ENCODE data around the gene PRC1. TPM values are rescaled to one million over a fixed set of nuclear protein-coding genes. Genes with fewer than 3 reads are reported as not detected.

The PRC1 gene
- total RNA-seq, 1 donor from 2014 or later = 11.8 TPM

DNA sequence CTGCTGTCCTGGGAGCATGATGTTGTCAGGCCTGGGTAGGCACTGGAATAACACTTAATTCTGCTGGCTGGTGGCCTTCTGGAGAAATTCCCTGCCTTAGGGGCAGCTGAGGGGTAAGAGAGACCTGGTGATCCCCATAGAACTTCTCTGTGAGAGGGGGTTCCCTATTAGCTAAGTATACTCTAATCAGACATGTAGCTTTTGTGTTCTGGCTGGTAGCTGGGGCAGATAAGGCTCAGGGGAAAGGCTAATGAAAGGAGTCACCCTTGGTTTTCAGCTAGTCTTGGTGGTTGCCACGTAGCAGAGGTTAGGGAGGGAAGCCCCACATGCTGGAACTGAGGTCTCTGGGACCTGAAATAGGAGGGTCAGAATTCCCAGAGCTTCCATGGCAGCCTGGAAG is 61.0 kb downstream of the PRC1 start:
- Histone ChIP-seq H3K27me3 (ENCODE audit: insufficient read depth, low read length) (no peaks in the 10 kb centered on the region), H2AFZ (ENCODE audit: low read depth, low read length) (no peak overlapping the region), H3K36me3 (ENCODE audit: insufficient read depth, low read length) (peaks cover 7% of the 10 kb centered on the region), H4K20me1 (ENCODE audit: insufficient read depth, low read length) (peaks cover 11% of the 10 kb centered on the region), H3K4me1 (ENCODE audit: insufficient read depth, low read length) (peaks cover 35% of the 10 kb centered on the region), H3K9me3 (ENCODE audit: insufficient read depth, low read depth, low read length) (no peaks in the 10 kb centered on the region), H3K4me2 (ENCODE audit: low read length) (no peak overlapping the region), H3K9ac (ENCODE audit: low read length) (no peak overlapping the region), H3K27ac (ENCODE audit: low read depth, low read length) (no peak overlapping the region), H3K4me3 (ENCODE audit: insufficient read depth, low read depth, low read length) (no peak overlapping the region), H3K79me2 (ENCODE audit: insufficient read depth, low read length) (peaks cover 22% of the 10 kb centered on the region)
- FAIRE-seq (no peak), DNase-seq (ENCODE audit: low read depth) (no peak)
- TF ChIP-seq, protein P1, sequence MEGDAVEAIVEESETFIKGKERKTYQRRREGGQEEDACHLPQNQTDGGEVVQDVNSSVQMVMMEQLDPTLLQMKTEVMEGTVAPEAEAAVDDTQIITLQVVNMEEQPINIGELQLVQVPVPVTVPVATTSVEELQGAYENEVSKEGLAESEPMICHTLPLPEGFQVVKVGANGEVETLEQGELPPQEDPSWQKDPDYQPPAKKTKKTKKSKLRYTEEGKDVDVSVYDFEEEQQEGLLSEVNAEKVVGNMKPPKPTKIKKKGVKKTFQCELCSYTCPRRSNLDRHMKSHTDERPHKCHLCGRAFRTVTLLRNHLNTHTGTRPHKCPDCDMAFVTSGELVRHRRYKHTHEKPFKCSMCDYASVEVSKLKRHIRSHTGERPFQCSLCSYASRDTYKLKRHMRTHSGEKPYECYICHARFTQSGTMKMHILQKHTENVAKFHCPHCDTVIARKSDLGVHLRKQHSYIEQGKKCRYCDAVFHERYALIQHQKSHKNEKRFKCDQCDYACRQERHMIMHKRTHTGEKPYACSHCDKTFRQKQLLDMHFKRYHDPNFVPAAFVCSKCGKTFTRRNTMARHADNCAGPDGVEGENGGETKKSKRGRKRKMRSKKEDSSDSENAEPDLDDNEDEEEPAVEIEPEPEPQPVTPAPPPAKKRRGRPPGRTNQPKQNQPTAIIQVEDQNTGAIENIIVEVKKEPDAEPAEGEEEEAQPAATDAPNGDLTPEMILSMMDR (IDR thresholded peaks at IDR 0.05; ENCODE audit: insufficient read depth, low read depth, low read length) = no peak
- no peak for TF ChIP-seq EZH2 (IDR thresholded peaks at IDR 0.05; ENCODE audit: insufficient read depth, low read length)
- peak overlapping the region; percentile 66 for H3K4me3 Mint-ChIP-seq (ENCODE audit: unreplicated experiment)
- peaks cover 2% of the 10 kb centered on the region for H3K27me3 Mint-ChIP-seq (ENCODE audit: low read depth, unreplicated experiment)
- no peaks in the 10 kb centered on the region for H3K9me3 Mint-ChIP-seq (ENCODE audit: unreplicated experiment)
- no peaks in the 10 kb centered on the region for H3K36me3 Mint-ChIP-seq (ENCODE audit: low read depth, unreplicated experiment)
- peaks cover 12% of the 10 kb centered on the region for H3K4me1 Mint-ChIP-seq (ENCODE audit: low read depth, unreplicated experiment)
- H3K27ac Mint-ChIP-seq (ENCODE audit: unreplicated experiment) = peak overlapping the region; percentile 87

DNA sequence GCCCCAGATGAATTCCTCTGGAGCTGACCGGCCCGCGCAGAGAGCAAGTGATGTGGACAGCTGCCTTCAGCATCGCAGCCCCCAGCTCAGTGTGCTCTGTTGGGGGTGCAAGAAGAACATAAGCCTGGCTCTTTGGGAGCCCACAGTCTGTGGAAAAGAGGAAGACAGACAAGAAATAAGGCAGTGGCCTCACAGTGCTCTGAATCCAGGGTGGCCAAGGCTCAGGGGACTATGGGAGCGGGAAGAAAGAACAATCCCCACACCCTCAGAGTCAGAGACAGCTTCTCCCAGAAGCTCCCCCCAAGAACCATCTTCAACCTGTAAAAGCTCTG is 61.7 kb downstream of the PRC1 start:
- H3K27me3 ChIP-seq (ENCODE audit: insufficient read depth, low read length) = no peaks in the 10 kb centered on the region
- H3K4me3 Mint-ChIP-seq (ENCODE audit: unreplicated experiment) = peak overlapping the region; percentile 89
- H2AFZ ChIP-seq (ENCODE audit: low read depth, low read length) = peak overlapping the region; percentile 83
- no peaks in the 10 kb centered on the region for H3K9me3 Mint-ChIP-seq (ENCODE audit: unreplicated experiment)
- H4K20me1 ChIP-seq (ENCODE audit: insufficient read depth, low read length) = peaks cover 11% of the 10 kb centered on the region
- TF ChIP-seq, protein P1 (IDR thresholded peaks at IDR 0.05; ENCODE audit: insufficient read depth, low read depth, low read length) = no peak
- TF ChIP-seq EZH2 (IDR thresholded peaks at IDR 0.05; ENCODE audit: insufficient read depth, low read length) = no peak
- peak overlapping the region; percentile 93 for H3K4me2 ChIP-seq (ENCODE audit: low read length)
- peak overlapping the region; percentile 10 for H3K9ac ChIP-seq (ENCODE audit: low read length)
- FAIRE-seq (no peak), DNase-seq (ENCODE audit: low read depth) (no peak)
- H3K4me3 ChIP-seq (ENCODE audit: insufficient read depth, low read depth, low read length) = peak overlapping the region; percentile 83
- peaks cover 2% of the 10 kb centered on the region for H3K27me3 Mint-ChIP-seq (ENCODE audit: low read depth, unreplicated experiment)
- H3K4me1 ChIP-seq (ENCODE audit: insufficient read depth, low read length) = peaks cover 35% of the 10 kb centered on the region
- peak overlapping the region; percentile 87 for H3K27ac Mint-ChIP-seq (ENCODE audit: unreplicated experiment)
- H3K9me3 ChIP-seq (ENCODE audit: insufficient read depth, low read depth, low read length) = no peaks in the 10 kb centered on the region
- H3K79me2 ChIP-seq (ENCODE audit: insufficient read depth, low read length) = peaks cover 20% of the 10 kb centered on the region
- peaks cover 12% of the 10 kb centered on the region for H3K4me1 Mint-ChIP-seq (ENCODE audit: low read depth, unreplicated experiment)
- peaks cover 7% of the 10 kb centered on the region for H3K36me3 ChIP-seq (ENCODE audit: insufficient read depth, low read length)
- no peak overlapping the region for H3K27ac ChIP-seq (ENCODE audit: low read depth, low read length)
- no peaks in the 10 kb centered on the region for H3K36me3 Mint-ChIP-seq (ENCODE audit: low read depth, unreplicated experiment)

DNA sequence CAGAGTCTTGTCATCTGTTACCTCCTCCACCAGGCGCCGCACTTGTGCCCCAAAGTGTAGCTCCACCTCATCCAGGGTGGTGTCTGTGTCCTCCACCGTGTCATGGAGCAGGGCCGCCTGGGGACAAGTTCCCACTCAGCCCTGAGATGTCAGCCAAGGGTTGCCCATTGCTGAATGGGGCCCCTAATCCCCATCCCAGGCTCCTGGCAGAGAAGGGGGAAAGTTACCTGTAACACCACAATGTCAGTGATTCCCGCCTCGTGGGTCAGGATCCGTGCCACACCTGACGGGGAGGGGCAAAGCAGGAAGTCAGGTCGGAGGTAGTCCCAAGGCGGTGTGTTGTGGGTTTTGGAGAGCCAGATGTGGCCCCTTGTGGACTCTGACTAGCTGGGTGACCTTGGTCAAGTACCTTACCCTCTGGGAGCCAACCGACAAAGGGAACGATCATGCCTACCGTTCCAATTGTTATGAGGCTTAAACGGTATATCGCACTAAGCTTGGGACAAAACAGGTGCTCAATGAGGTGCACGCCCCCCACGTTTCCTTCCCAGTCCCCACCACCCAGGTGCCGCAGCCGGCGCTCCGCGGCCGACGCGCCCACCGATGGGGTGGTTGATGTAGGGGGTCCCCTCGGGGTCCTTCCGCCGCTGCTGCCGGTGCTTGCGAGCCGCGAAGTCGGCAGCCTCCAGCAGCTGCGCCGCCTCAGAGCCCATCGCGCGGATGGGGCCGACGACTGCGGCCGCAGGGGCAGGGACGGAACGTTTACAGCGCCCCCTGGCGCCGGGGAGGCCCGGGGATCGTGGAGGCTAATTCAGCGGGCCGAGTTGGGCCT is 62.3 kb downstream of the PRC1 start, which contains the start of gene HDDC3:
Gene HDDC3, minus strand, starts transcription at position 722 of the 832 bp plus-strand sequence. Its CDS starts 9 bp downstream, at position 713.
- H3K27me3 ChIP-seq (ENCODE audit: insufficient read depth, low read length) = no peaks in the 10 kb centered on the region
- peak within 1 kb of the TSS; percentile 76 for H3K9ac ChIP-seq (ENCODE audit: low read length)
- peak within 1 kb of the TSS; percentile 83 for H3K4me3 ChIP-seq (ENCODE audit: insufficient read depth, low read depth, low read length)
- Mint-ChIP-seq H3K27me3 (ENCODE audit: low read depth, unreplicated experiment) (peaks cover 2% of the 10 kb centered on the region), H3K9me3 (ENCODE audit: unreplicated experiment) (no peaks in the 10 kb centered on the region), H3K27ac (ENCODE audit: unreplicated experiment) (peak within 1 kb of the TSS; percentile 87), H3K4me1 (ENCODE audit: low read depth, unreplicated experiment) (peaks cover 12% of the 10 kb centered on the region), H3K4me3 (ENCODE audit: unreplicated experiment) (peak within 1 kb of the TSS; percentile 89), H3K36me3 (ENCODE audit: low read depth, unreplicated experiment) (no peaks in the 10 kb centered on the region)
- H2AFZ ChIP-seq (ENCODE audit: low read depth, low read length) = peak within 1 kb of the TSS; percentile 83
- H4K20me1 ChIP-seq (ENCODE audit: insufficient read depth, low read length) = peaks cover 11% of the 10 kb centered on the region
- no peak within 1 kb of the TSS for H3K27ac ChIP-seq (ENCODE audit: low read depth, low read length)
- H3K4me2 ChIP-seq (ENCODE audit: low read length) = peak within 1 kb of the TSS; percentile 93
- H3K79me2 ChIP-seq (ENCODE audit: insufficient read depth, low read length) = peaks cover 19% of the 10 kb centered on the region
- H3K4me1 ChIP-seq (ENCODE audit: insufficient read depth, low read length) = peaks cover 35% of the 10 kb centered on the region
- peak; percentile 48 for DNase-seq (ENCODE audit: low read depth)
- no peak for FAIRE-seq
- H3K36me3 ChIP-seq (ENCODE audit: insufficient read depth, low read length) = peaks cover 7% of the 10 kb centered on the region
- H3K9me3 ChIP-seq (ENCODE audit: insufficient read depth, low read depth, low read length) = no peaks in the 10 kb centered on the region
- TF ChIP-seq, protein P1 (IDR thresholded peaks at IDR 0.05; ENCODE audit: insufficient read depth, low read depth, low read length) = peak; percentile 64
- no peak for TF ChIP-seq EZH2 (IDR thresholded peaks at IDR 0.05; ENCODE audit: insufficient read depth, low read length)

All from astrocyte (in vitro differentiated cells and primary cell).